Measurements from ENCODE around the gene LIN9. TPM values are rescaled to one million over a fixed set of nuclear protein-coding genes. Genes with fewer than 3 reads are reported as not detected.
"Not testable (repeated sequence)": the region's sequence is repeated elsewhere in the genome, so short reads cannot be mapped to it uniquely, and the experiment has no call there.

LIN9 gene
- total RNA-seq, 1 donor from 2014 or later = 3.2 TPM

DNA sequence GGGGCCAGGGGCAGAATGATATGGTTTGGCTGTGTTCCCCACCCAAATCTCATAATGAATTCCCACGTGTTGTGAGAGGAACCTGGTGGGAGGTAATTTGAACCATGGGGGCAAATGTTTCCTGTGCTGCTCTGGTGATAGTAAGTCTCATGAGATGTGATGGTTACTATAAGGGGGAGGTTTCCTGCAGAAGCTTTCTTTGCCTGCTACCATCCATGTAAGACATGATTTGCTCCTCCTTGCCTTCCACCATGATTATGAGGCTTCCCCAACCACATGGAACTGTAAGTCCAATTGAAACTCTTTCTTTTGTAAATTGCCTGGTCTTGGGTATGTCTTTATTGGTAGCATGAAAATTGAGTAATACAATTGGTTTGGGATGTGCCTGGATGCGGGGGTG is 33.7 kb upstream of the LIN9 start:
- no peak for FAIRE-seq
- TF ChIP-seq, protein P1, sequence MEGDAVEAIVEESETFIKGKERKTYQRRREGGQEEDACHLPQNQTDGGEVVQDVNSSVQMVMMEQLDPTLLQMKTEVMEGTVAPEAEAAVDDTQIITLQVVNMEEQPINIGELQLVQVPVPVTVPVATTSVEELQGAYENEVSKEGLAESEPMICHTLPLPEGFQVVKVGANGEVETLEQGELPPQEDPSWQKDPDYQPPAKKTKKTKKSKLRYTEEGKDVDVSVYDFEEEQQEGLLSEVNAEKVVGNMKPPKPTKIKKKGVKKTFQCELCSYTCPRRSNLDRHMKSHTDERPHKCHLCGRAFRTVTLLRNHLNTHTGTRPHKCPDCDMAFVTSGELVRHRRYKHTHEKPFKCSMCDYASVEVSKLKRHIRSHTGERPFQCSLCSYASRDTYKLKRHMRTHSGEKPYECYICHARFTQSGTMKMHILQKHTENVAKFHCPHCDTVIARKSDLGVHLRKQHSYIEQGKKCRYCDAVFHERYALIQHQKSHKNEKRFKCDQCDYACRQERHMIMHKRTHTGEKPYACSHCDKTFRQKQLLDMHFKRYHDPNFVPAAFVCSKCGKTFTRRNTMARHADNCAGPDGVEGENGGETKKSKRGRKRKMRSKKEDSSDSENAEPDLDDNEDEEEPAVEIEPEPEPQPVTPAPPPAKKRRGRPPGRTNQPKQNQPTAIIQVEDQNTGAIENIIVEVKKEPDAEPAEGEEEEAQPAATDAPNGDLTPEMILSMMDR (IDR thresholded peaks at IDR 0.05; ENCODE audit: insufficient read depth, low read length, severe bottlenecking) = no peak

DNA sequence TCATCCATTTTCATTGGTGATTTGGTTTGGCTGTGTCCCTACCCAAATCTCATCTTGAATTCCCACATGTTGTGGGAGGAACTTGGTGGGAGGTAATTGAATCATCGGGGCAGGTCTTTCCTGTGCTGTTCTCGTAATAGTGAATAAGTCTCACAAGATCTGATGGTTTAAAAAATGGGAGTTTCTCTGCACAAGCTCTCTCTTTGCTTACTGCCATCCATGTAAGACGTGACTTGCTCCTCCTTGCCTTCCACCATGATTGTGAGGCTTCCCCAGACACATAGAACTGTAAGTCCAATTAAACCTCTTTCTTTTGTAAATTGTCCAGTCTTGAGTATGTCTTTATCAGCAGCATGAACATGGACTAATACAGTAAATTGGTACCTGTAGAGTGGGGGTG is 31.1 kb upstream of the LIN9 start:
- not testable (repeated sequence) for H3K36me3 ChIP-seq (ENCODE audit: control insufficient read depth, insufficient read depth, low read length); H3K4me3 ChIP-seq (ENCODE audit: low read depth, low read length); DNase-seq (ENCODE audit: low read depth); FAIRE-seq; H3K27me3 ChIP-seq (ENCODE audit: control insufficient read depth, insufficient read depth, low read length)

More for the DNA sequence above, 33.7 kb upstream of the LIN9 start:
- no peak overlapping the region for H3K4me3 ChIP-seq (ENCODE audit: low read depth, low read length)
- H3K27me3 ChIP-seq (ENCODE audit: control insufficient read depth, insufficient read depth, low read length) = no peaks in the 10 kb centered on the region
- DNase-seq (ENCODE audit: low read depth) = no peak
- no peaks in the 10 kb centered on the region for H3K36me3 ChIP-seq (ENCODE audit: control insufficient read depth, insufficient read depth, low read length)

DNA sequence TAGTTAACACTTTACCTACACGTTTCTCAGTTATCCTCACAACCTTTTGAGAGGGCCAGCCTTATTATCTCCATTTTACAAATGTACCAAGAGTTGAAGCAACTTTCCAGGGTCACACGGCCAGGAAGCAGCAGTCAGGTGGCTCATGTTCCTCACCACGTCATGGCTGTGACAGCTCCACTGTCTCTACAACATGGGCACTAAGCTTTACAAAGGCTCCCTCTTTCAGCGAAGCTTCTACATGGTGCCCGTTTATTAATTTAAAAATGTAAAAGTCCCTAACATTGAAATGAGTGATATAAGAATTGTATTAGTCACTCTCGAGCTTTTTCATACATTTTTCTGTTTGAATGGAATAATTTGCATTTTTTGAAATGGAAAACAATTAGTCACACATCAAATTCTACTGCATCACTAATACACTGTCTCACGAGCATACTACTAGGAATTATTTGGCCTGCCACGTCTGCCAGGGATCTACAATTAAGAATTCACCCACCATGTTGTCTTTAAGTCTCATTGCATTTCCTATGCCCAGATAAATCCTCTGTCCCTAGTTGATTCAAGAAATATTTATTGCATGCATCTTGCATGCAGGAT is 28.4 kb upstream of the LIN9 start:
- no peaks in the 10 kb centered on the region for H3K36me3 ChIP-seq (ENCODE audit: control insufficient read depth, insufficient read depth, low read length)
- TF ChIP-seq, protein P1 (IDR thresholded peaks at IDR 0.05; ENCODE audit: insufficient read depth, low read length, severe bottlenecking) = no peak
- H3K4me3 ChIP-seq (ENCODE audit: low read depth, low read length) = no peak overlapping the region
- DNase-seq (ENCODE audit: low read depth) (no peak), FAIRE-seq (no peak)
- H3K27me3 ChIP-seq (ENCODE audit: control insufficient read depth, insufficient read depth, low read length) = no peaks in the 10 kb centered on the region

DNA sequence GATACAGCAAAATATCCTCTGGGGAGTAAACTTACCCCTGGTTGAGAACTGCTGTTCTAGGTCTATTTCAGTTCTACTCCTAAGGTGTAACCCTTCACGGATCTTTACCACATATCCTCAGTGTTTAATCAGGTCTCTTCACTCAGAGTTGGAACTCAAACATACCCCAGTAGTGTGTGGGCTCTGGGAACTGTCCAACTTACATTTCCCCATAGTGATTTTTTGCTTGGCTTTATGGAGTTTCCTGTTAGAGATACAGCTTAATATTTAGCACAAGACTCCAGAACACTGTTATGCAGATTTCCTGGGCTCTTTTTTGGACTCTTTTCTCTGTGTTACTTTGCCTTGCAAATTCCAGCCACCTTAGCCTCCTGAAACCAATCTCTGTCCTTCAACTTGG is 26.7 kb upstream of the LIN9 start:
- FAIRE-seq = no peak

DNA sequence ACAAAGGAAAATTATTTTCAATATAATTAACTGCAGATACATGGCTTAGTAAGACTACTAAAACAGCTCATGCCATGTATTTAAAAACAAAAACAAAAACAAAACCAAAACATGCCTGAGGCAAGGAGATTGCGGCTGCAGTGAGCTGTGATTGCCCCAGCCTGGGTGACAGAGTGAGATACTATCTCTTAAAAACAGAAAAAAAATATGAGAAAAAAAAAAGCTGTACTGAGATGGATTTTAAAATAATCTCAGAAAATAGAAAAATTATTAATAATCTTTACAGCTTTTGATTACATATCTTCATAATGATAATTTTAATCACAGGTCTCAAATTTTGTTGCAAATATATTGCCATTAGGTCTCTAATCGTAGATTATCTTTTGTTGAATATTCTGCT is 24.0 kb upstream of the LIN9 start:
- FAIRE-seq (no peak), DNase-seq (ENCODE audit: low read depth) (no peak)
- TF ChIP-seq, protein P1 (IDR thresholded peaks at IDR 0.05; ENCODE audit: insufficient read depth, low read length, severe bottlenecking) = no peak
- H3K27me3 ChIP-seq (ENCODE audit: control insufficient read depth, insufficient read depth, low read length) = no peaks in the 10 kb centered on the region
- no peaks in the 10 kb centered on the region for H3K36me3 ChIP-seq (ENCODE audit: control insufficient read depth, insufficient read depth, low read length)
- no peak overlapping the region for H3K4me3 ChIP-seq (ENCODE audit: low read depth, low read length)

More for the DNA sequence above, 26.7 kb upstream of the LIN9 start:
- H3K36me3 ChIP-seq (ENCODE audit: control insufficient read depth, insufficient read depth, low read length) = no peaks in the 10 kb centered on the region
- TF ChIP-seq, protein P1 (IDR thresholded peaks at IDR 0.05; ENCODE audit: insufficient read depth, low read length, severe bottlenecking) = no peak
- DNase-seq (ENCODE audit: low read depth) = no peak
- no peaks in the 10 kb centered on the region for H3K27me3 ChIP-seq (ENCODE audit: control insufficient read depth, insufficient read depth, low read length)
- H3K4me3 ChIP-seq (ENCODE audit: low read depth, low read length) = no peak overlapping the region

DNA sequence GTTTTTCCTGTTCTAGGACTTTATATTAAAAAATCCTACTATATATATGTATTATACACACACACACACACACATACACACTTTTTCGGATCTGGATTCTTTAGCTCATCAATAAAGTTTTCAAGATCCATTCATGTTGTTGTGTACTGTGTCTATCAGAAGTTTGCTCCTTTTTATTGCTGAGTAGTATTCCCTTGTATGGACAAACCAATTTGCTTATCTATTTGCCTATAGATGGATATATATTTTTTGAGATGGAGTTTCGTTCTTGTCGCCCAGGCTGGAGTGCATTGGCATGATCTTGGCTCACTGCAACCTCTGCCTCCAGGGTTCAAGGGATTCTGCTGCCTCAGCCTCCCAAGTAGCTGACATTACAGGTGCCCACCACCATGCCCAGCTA is 20.3 kb upstream of the LIN9 start:
- FAIRE-seq (no peak), DNase-seq (ENCODE audit: low read depth) (no peak)
- H3K36me3 ChIP-seq (ENCODE audit: control insufficient read depth, insufficient read depth, low read length) = no peaks in the 10 kb centered on the region
- TF ChIP-seq, protein P1 (IDR thresholded peaks at IDR 0.05; ENCODE audit: insufficient read depth, low read length, severe bottlenecking) = no peak
- no peaks in the 10 kb centered on the region for H3K27me3 ChIP-seq (ENCODE audit: control insufficient read depth, insufficient read depth, low read length)
- H3K4me3 ChIP-seq (ENCODE audit: low read depth, low read length) = no peak overlapping the region

All from bronchial epithelial cell (primary cell).